Thyroid gland (tissue), 4 donors: ENCODE data around the gene CNTNAP1.
A peak's percentile ranks its signal among the peaks of the same experiment; 100 is the strongest.

Experiments
- CTCF ChIP-seq, 6 experiments: fragments of 200-600 bp in 3 of 6; fragments of 450-650 bp in 3 of 6; sonication (generic) in 3 of 6; IDR thresholded peaks; one replicate each; pipeline ENCODE4 v1.5.1; 2016 to 2019; ENCODE audit warnings: antibody characterized with exemption in 6 of 6, mild to moderate bottlenecking in 2 of 6, inconsistent platforms in 1 of 6, moderate library complexity in 1 of 6
- POLR2A ChIP-seq, 2 donors: fragments of 450-650 bp; IDR thresholded peaks; one replicate each; pipeline ENCODE4 v1.6.1; 2017; ENCODE audit warnings: antibody characterized with exemption in 2 of 2, mild to moderate bottlenecking in 2 of 2, moderate library complexity in 1 of 2

GRCh38 chr17:42676424-42677011 is 5.8 kb upstream of the CNTNAP1 start, which contains the start of gene PLEKHH3:
- TF ChIP-seq CTCF (IDR thresholded peaks at IDR 0.05) (peak in 2 of 6 experiments; percentile 11 to 18), POLR2A (IDR thresholded peaks at IDR 0.05) (peak in 1 of 2 donors; percentile 84)
